WERI-Rb-1 (cell line): ENCODE data around the gene SGMS1.

Source experiments
- DNase-seq: peaks from one replicate; pipeline ENCODE4 v3.0.0-alpha.2; 2020
- H3K27ac ChIP-seq: fragments of 250-450 bp; sonication (Bioruptor Pico); 2 replicates; pipeline ENCODE4 v1.5.1; 2020; ENCODE audit warnings: mild to moderate bottlenecking, moderate library complexity
- H3K27me3 ChIP-seq: fragments of 250-450 bp; sonication (Bioruptor Pico); 2 replicates; pipeline ENCODE4 v1.5.1; 2021; ENCODE audit warnings: mild to moderate bottlenecking, low read depth, moderate library complexity; ENCODE audit not compliant: insufficient read depth, severe bottlenecking
- H3K36me3 ChIP-seq: fragments of 250-450 bp; sonication (Bioruptor Pico); 2 replicates; pipeline ENCODE4 v1.5.1; 2020; ENCODE audit warnings: mild to moderate bottlenecking, moderate library complexity
- H3K4me3 ChIP-seq: 2 replicates; pipeline ENCODE4 v1.5.1; 2011; ENCODE audit warnings: low read depth, mild to moderate bottlenecking, control low read depth, low read length
- H3K9me3 ChIP-seq: fragments of 250-450 bp; sonication (Bioruptor Pico); 2 replicates; pipeline ENCODE4 v1.5.1; 2021; ENCODE audit warnings: mild to moderate bottlenecking, moderate library complexity; ENCODE audit not compliant: severe bottlenecking
- TF ChIP-seq, protein P1 (sequence below): IDR thresholded peaks from 2 replicates; pipeline ENCODE4 v1.5.1; 2011; ENCODE audit warnings: low read depth, mild to moderate bottlenecking, control low read depth, inconsistent platforms, low read length

SGMS1 gene

DNA sequence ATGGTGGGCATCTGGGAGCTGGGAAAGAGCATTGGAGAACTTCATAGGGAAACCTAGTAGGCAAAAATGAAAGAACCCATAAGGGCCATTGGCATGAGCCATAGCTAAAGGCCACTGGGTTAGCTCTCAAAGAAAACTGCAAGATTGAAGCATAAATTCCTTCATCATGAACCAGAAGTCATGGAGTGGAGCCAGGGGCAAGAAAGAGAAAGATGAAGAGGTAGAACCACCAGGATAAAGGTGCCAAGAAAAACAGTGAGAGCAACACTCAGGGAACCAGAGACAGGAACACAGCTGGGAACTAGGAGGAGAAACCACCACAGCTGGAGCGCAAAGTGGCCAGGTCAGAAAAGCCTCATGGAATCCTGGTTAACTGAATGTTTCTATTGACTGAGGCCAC lies 11.5 kb upstream of the SGMS1 start:
- Histone ChIP-seq H3K36me3 (no peaks in the 10 kb centered on the region), H3K27me3 (no peaks in the 10 kb centered on the region), H3K4me3 (no peak overlapping the region), H3K27ac (no peak overlapping the region), H3K9me3 (no peaks in the 10 kb centered on the region)
- TF ChIP-seq, protein P1, sequence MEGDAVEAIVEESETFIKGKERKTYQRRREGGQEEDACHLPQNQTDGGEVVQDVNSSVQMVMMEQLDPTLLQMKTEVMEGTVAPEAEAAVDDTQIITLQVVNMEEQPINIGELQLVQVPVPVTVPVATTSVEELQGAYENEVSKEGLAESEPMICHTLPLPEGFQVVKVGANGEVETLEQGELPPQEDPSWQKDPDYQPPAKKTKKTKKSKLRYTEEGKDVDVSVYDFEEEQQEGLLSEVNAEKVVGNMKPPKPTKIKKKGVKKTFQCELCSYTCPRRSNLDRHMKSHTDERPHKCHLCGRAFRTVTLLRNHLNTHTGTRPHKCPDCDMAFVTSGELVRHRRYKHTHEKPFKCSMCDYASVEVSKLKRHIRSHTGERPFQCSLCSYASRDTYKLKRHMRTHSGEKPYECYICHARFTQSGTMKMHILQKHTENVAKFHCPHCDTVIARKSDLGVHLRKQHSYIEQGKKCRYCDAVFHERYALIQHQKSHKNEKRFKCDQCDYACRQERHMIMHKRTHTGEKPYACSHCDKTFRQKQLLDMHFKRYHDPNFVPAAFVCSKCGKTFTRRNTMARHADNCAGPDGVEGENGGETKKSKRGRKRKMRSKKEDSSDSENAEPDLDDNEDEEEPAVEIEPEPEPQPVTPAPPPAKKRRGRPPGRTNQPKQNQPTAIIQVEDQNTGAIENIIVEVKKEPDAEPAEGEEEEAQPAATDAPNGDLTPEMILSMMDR = no peak
- no peak for DNase-seq

DNA sequence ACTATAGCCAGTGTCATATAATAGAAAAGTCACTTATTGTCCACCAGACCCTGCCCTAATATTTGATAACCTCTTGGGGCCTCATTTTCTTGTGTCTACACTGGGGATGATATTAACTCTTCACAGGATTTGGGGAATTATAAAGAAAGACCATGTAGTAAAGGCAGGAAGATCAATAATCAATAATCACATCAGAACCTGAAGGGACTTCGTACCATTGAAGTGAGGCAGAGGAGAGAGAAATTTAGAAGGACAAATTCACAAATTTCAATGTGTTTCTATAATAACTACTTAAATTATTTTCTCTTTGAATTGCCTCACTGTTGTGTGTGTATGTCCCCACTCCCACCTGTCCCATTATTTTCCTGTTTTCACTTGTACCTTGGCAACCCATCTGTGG lies 10.7 kb upstream of the SGMS1 start:
- TF ChIP-seq, protein P1 = no peak
- no peaks in the 10 kb centered on the region for H3K36me3 ChIP-seq
- H3K27me3 ChIP-seq = no peaks in the 10 kb centered on the region
- no peak overlapping the region for H3K4me3 ChIP-seq
- no peak overlapping the region for H3K27ac ChIP-seq
- H3K9me3 ChIP-seq = no peaks in the 10 kb centered on the region
- DNase-seq = no peak

DNA sequence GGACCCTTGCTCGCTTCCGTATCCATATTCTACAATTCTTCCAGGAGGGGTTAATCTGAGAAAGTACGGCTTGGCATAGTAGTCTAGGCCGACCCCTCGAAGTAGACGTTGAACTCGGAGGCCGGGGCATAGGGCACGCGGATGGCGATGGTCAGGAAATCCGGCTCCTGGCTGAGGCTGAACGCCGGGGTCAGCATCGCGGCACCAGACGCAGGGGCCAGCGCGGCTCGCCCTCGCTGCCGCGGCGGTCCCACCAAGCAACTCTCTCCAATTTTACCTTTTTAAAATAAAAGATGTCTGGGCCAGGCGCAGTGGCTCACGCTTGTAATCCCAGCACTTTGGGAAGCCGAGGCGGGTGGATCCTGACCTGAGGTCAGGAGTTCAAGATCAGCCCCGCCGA lies 7.3 kb upstream of the SGMS1 start:
- Histone ChIP-seq H3K27ac (no peak overlapping the region), H3K27me3 (no peaks in the 10 kb centered on the region), H3K4me3 (no peak overlapping the region), H3K9me3 (no peaks in the 10 kb centered on the region), H3K36me3 (no peaks in the 10 kb centered on the region)
- TF ChIP-seq, protein P1 = no peak
- no peak for DNase-seq

DNA sequence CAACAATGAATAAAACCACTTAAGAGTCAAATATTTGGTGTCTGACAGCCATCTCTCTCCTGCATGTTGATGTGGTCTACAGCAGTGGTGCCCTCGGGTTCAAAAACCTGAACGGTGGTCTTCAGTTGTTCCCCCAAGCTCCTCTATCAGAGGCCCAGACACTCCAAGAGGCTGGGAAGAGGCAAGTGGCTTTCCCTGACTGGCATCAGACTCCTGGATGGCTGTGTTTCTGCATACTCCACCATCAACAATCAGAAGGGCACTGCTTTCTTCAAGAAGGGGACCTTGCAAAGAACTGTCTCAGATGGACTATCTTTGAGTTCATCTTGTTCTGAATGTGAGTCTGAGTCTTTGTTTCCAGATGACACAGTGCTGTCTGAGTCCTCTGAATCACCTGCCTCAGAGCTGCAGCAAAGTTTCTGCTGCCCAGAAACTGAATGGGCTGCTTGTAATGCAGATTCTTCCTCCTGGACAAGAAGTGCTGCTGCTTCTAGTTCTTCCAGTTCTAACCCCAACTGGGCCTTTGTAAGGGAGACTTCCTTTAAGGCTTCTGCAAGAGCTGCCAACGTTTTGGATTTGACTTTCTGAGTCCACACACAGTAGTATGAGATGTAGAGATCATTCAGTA lies 5.9 kb upstream of the SGMS1 start:
- no peak overlapping the region for H3K27ac ChIP-seq
- no peak for DNase-seq
- TF ChIP-seq, protein P1 = no peak

DNA sequence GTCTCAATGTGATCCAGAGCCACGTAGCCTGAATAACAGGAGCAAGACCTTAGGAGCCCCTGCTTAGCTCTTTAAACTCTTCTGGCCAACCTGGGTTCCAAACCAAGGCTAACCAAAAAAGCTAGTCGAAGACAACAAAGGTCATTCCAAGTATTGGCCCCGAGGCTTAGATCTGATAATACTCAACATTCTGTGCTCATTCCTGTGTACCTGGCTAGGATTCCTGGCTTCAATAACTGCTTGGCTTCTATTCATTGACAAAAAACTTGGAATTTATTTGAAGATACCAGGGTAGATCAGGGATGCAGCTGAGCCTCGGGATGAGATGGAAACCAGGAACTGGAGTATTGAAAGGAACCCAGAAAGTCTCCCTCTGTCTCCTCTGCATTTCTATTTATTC lies 4.1 kb upstream of the SGMS1 start:
- Histone ChIP-seq H3K27ac (no peak overlapping the region), H3K36me3 (no peaks in the 10 kb centered on the region), H3K9me3 (no peaks in the 10 kb centered on the region), H3K4me3 (no peak overlapping the region), H3K27me3 (no peaks in the 10 kb centered on the region)
- no peak for DNase-seq
- TF ChIP-seq, protein P1 = no peak

More for the DNA sequence above, 5.9 kb upstream of the SGMS1 start:
- H3K36me3 ChIP-seq = no peaks in the 10 kb centered on the region
- H3K27me3 ChIP-seq = no peaks in the 10 kb centered on the region
- H3K9me3 ChIP-seq = no peaks in the 10 kb centered on the region
- H3K4me3 ChIP-seq = no peak overlapping the region

DNA sequence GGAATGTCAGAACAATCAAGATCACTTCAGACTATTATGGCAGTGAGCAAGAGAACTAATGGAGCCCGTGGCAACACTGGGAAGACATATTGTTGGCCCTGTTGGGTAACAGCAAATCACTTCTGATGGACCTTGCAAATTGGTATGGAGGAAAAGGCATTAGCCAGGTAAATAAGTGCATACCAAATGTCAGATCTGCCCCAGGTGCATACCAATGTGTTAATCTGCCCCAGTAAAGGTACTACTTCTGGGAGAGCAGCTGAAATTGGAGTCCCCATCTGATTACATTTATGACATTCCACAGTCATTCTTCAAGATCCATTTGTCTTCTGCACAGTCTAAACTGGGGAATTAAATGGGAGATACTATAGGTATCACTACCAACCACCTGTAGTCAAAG lies 3.7 kb upstream of the SGMS1 start:
- Histone ChIP-seq H3K36me3 (no peaks in the 10 kb centered on the region), H3K27me3 (no peaks in the 10 kb centered on the region), H3K9me3 (no peaks in the 10 kb centered on the region), H3K27ac (no peak overlapping the region), H3K4me3 (no peak overlapping the region)
- TF ChIP-seq, protein P1 = no peak
- DNase-seq = no peak
